ENCODE measurements around the gene SCFD2.
"Not testable (repeated sequence)": the region's sequence is repeated elsewhere in the genome, so short reads cannot be mapped to it uniquely, and the experiment has no call there.

Gene SCFD2

DNA sequence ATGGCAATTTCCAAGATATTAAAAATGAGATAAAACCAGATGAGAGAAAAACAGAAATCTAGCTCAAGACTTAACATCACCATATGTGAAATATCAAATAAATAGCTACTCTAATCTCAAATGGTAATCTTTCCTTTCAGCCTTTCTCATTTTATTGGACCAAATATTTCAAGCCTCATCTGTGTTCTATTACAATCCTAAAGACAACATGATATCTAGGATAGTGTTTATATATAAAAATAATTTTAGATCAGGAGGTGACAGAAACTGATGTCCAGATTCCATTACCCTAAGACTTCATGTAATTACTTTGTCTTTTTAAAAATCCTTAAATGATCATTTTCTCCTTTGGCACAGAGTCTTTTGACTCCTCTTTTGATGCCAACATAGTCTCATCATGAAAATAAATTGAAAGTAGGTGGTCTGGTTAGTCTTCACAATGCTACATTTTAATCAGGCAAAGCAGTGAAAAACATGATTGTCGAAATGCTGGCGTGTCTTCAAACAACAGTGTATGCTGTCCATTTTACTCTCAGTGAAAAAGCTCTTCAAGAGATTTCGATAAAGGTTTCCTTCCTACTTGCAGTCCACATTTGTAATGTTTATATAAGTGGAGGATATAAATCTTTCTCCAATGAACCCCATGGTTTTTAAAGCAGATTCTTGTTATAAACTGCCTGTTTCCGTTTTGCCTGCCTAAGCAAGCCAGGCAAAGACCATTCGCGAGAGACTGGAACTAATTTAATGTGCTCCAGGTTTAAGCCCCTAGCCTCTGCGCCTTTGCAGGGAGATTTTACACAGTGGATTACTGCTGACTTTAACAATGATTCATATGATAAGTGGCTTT is 169.8 kb downstream of the SCFD2 start:
- DNase-seq (ENCODE audit: insufficient read length, low spot score) (no peak), FAIRE-seq (no peak)
- no peak for TF ChIP-seq POLR2A (IDR thresholded peaks at IDR 0.05; ENCODE audit: low read depth, low read length)

DNA sequence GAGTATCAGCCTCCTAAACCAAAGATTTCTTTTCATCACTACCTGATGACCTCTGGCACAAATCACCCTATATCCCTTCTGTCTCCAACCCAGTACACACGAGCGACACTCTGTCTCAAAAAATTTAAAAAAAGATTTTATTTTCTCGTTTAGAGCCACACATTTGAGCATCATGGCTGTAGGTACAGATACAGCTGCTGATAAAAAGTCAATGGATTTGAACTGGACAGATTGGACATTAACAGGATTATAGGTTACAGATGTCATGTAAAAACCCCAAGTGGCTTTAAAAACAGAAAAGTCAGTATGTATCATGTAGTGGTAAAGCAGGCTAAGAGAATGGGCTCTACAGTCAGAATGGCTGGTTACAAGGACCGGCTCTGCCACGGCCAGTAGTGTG is 171.1 kb downstream of the SCFD2 start:
- FAIRE-seq (no peak), DNase-seq (ENCODE audit: insufficient read length, low spot score) (no peak)
- no peak for TF ChIP-seq POLR2A (IDR thresholded peaks at IDR 0.05; ENCODE audit: low read depth, low read length)

DNA sequence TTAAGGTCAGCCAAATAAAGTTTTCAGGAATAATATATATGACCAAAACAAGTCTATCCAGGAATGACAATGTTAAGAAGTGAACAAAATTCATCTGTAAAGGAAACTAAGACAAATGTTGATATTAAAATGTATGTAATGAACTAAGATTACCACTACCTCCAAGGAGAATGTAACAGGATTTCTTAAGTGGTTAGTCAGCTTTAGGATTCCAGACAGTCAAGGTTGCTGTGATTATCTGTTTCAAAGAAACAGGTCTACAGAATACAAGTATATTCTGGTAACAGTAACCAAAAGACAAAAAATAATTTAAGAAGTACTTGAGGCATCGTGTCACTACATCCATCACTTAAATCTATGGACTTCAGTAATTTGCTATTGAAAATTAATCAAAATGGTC is 172.8 kb downstream of the SCFD2 start:
- FAIRE-seq (no peak), DNase-seq (ENCODE audit: insufficient read length, low spot score) (no peak)
- TF ChIP-seq POLR2A (IDR thresholded peaks at IDR 0.05; ENCODE audit: low read depth, low read length), result no peak

DNA sequence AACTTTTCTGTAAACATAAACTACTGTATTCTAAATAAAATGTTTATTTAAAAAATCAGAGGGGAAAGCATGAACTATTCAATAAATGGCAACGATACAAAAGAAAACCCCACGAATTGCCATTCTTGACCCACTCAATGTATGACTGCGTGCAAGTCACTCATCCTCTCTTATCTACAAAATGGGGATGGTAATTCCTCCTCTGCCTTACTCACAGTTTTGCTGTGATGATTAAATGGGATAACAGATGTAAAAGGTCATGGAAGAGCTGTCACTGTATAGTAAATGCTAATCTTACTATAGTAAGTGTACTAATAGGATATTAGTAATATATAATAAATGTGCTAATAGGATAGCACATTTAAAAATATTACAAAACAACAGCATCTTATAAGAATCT is 173.4 kb downstream of the SCFD2 start:
- no peak for DNase-seq (ENCODE audit: insufficient read length, low spot score)
- no peak for TF ChIP-seq POLR2A (IDR thresholded peaks at IDR 0.05; ENCODE audit: low read depth, low read length)

DNA sequence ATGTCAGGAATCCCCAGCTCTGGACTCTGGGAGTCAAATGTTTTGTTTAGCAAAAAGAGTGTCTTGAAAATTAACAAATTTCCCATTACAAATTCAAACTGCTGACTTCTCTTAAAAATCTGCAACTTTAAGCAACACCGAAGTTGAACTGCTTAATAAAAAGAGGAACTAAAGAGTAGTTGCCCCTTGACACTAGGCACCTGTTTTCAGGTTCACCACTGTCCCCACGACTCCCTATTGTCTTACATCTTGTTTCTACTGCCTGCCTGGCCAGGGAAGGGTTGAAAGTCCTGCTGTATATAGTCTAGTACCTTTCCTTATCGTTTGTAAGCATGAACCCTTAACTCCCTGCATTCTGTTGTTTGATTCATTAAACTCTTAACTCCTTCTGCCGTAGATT is 173.9 kb downstream of the SCFD2 start:
- FAIRE-seq, result no peak
- DNase-seq (ENCODE audit: insufficient read length, low spot score), result no peak

More for the DNA sequence above, 173.4 kb downstream of the SCFD2 start:
- no peak for FAIRE-seq

DNA sequence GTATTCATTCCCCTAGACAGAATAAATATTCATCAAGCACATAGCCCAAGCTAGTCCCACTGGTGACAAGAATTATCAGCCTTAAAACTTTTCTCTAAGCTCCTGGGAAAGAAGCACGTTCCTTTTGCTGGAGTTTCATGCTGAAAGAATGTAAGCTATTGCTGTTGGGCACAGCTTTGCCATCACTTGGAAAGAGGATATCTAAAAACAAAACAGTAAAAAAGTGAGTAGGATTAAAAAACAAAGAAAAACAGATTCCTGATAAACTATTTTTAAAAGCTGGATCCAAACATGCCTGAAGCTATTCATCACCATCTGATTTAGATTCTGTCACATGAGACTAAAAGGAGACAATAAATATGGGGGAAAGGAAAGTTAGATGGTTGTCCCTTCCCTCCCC is 176.8 kb downstream of the SCFD2 start:
- no peak for DNase-seq (ENCODE audit: insufficient read length, low spot score)

More for the DNA sequence above, 173.9 kb downstream of the SCFD2 start:
- no peak for TF ChIP-seq POLR2A (IDR thresholded peaks at IDR 0.05; ENCODE audit: low read depth, low read length)

DNA sequence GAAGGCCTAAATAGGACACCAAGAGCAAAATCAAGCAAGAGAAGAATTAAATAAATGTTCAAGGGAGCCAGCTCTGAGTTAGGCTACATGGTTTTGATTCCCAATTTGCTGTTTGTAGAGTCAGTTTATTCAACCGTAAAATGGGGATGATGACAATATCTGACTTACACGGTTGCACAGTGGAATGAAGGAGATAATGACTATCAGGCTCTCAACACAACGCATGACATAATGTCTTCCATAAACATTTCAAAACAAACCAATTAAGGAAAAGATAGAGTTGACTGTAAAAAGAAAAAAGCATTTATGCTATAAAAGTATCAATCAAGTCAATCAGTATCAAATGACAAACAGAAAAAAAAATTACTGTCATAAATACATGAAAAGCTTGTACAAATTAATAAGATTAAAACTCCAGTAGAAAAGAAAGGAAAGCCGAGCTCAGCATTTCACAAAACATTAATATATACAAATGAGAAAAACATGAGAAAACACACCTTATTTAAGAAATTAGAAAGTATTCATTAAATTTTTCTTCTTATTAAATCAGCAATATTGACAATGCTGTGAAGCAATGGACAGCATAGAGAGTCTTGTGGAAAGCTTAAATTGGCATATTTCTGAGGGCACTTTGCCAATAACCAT is 179.0 kb downstream of the SCFD2 start:
- DNase-seq (ENCODE audit: insufficient read length, low spot score) (no peak), FAIRE-seq (no peak)
- no peak for TF ChIP-seq POLR2A (IDR thresholded peaks at IDR 0.05; ENCODE audit: low read depth, low read length)

More for the DNA sequence above, 176.8 kb downstream of the SCFD2 start:
- FAIRE-seq, result no peak
- TF ChIP-seq POLR2A (IDR thresholded peaks at IDR 0.05; ENCODE audit: low read depth, low read length), result no peak

DNA sequence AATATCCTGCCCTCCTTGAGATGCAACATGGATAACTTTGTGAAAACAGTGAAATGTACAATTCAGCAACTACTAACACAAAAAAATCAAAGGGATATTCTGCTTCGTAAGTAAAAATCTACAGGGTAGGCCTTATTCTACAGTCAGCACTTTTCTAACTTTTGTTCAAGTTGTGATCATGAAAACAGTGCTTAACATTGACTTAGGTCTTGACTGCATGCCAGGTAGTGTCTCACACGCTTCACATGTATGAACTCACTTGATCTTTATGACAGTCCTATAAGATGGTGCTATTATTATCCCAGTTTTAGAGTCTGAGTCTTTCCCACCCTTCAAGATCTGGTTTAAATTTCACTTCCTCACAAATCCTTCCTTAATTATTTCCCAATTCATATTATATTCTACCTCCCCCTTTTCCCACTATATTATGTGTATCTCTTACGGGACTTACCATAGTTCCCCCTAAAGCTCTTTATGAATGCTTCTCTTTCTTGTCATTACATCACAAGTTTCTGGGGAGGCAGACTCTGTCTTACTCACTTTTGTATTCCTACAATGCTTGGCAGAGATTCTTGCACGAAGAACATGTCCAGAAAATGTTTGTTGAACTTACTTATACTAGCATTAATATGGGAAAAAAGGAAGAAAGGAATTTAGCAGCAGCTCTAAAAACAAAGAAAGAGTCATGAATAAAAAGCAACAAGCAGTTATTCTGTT is 179.8 kb downstream of the SCFD2 start:
- no peak for FAIRE-seq
- no peak for DNase-seq (ENCODE audit: insufficient read length, low spot score)
- no peak for TF ChIP-seq POLR2A (IDR thresholded peaks at IDR 0.05; ENCODE audit: low read depth, low read length)

DNA sequence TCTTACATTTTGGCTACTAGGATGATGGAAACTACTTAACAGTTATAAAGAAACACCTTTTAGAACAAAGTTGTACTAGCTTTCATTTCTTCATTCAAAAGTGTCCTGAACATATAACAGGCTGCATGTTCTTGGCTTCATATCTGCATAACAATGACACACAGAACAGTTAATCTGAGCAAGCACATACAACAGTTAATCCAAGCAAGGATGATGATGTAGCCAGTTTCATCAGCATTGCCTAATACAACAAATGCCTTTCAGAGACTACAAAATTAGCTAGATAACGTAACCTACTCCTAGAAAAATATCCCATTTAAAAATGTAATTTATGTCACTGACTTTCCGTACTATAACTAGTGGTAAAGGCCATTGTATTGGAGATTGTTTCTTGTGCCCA is 182.1 kb downstream of the SCFD2 start:
- FAIRE-seq (no peak), DNase-seq (ENCODE audit: insufficient read length, low spot score) (no peak)
- TF ChIP-seq POLR2A (IDR thresholded peaks at IDR 0.05; ENCODE audit: low read depth, low read length), result no peak

DNA sequence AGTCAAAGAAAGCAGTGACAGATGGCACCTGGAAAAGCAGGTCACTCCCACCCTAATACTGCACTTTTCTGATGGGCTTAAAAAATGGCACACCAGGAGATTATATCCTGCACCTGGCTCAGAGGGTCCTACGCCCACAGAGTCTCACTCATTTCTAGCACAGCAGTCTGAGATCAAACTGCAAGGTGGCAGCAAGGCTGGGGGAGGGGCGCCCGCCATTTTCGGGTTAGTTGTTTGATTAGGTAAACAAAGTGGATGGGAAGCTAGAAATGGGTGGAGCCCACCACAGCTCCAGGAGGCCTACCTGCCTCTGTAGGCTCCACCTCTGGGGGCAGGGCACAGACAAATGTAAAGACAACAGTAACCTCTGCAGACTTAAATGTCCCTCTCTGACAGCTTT is 188.1 kb downstream of the SCFD2 start:
- not testable (repeated sequence) for FAIRE-seq

DNA sequence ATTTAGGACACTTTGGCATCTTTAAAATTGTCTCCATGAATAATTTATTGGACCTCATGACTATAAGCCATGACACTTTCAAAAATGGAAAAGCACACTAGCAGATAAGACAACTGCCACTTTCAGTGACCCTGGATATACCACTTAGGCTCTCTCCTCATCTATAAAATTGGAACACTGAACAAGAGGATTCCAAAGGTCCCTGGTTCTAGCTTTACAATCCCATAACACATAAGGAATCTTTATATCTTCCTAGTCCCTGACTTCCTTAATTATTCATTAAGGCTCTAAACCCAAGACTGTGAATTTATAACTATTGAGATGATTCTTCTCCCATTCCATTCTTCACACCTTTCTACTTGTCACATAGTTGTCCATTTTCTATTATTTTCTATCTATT is 190.2 kb downstream of the SCFD2 start:
- FAIRE-seq (no peak), DNase-seq (ENCODE audit: insufficient read length, low spot score) (no peak)
- TF ChIP-seq POLR2A (IDR thresholded peaks at IDR 0.05; ENCODE audit: low read depth, low read length), result no peak

More for the DNA sequence above, 188.1 kb downstream of the SCFD2 start:
- DNase-seq (ENCODE audit: insufficient read length, low spot score), result not testable (repeated sequence)

DNA sequence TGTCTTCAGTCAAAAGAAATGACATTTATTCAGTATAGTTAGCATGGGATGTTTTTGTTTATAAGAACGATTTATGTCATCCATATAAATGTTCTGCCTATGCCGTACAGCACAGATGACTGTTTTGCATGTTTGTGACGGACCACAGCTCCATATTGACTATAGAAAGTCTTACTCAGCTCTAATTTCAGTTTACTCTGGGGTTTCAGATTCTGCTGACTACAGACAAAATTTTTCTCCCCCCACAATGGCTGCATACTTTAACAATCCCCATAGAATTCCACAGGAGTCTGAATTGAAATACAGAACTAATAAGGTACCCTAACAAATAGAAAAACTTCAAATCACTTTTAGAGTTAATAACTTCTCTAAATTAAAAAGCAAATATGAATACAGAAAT is 191.0 kb downstream of the SCFD2 start:
- no peak for TF ChIP-seq POLR2A (IDR thresholded peaks at IDR 0.05; ENCODE audit: low read depth, low read length)
- FAIRE-seq, result no peak
- DNase-seq (ENCODE audit: insufficient read length, low spot score), result no peak

DNA sequence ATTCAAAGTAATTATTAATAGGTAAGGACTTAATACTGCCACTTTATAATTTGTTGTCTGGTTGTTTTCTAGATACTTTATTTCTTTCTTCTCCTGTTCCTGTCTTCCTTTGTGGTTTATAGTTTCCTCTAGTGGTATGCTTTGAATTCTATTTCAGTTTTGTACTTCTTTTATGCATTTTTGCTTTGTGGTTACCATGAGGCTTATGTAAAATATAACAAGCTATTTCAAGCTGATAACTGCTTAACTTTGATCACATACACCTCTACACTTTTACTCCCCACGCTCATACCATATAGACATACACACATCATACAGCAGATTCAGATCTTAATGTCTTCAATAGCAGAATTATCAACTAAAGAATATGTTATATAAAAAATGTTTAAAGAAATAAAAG is 192.3 kb downstream of the SCFD2 start:
- DNase-seq (ENCODE audit: insufficient read length, low spot score) (no peak), FAIRE-seq (no peak)
- no peak for TF ChIP-seq POLR2A (IDR thresholded peaks at IDR 0.05; ENCODE audit: low read depth, low read length)

DNA sequence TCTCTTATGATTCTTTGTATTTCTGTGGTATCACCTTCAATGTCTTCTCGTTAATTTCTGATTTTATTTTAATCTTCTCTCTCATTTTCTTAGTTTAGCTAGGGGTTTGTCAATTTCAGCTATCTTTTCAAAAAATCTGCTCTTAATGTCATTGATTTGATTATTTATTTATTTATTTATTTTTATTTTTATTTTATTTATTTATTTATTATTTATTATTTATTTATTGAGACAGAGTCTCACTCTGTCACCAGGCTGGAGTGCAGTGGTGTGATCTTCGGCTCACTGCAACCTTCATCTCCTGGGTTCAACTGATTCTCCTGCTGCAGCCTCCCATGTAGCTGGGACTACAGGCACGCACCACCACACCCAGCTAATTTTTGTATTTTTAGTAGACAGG is 194.1 kb downstream of the SCFD2 start:
- no peak for DNase-seq (ENCODE audit: insufficient read length, low spot score)
- no peak for FAIRE-seq
- no peak for TF ChIP-seq POLR2A (IDR thresholded peaks at IDR 0.05; ENCODE audit: low read depth, low read length)
